ENCODE measurements around the gene DPRX. TPM values are rescaled to one million over a fixed set of nuclear protein-coding genes. Genes with fewer than 3 reads are reported as not detected.

DPRX gene
- total RNA-seq, 2 experiments from 2014 or later: not detected

GRCh38 chr19:53621885-53622740 is 9.7 kb upstream of the DPRX start:
- ChIA-PET CTCF (no interaction called here), POLR2A (no interaction called here)
- Mint-ChIP-seq H3K9me3 (no peaks in the 10 kb centered on the region), H3K27ac (no peak overlapping the region), H3K27me3 (no peaks in the 10 kb centered on the region), H3K36me3 (no peaks in the 10 kb centered on the region), H3K4me3 (no peak overlapping the region), H3K4me1 (ENCODE audit: low read depth) (no peaks in the 10 kb centered on the region)
- DNase-seq: no peak
- intact Hi-C loops (cut with micrococcal nuclease): no loop called here

GRCh38 chr19:53624771-53625545 is 6.8 kb upstream of the DPRX start:
- ChIA-PET CTCF (no interaction called here), POLR2A (no interaction called here)
- H3K27ac Mint-ChIP-seq: no peak overlapping the region
- intact Hi-C loops (cut with micrococcal nuclease): no loop called here
- no peaks in the 10 kb centered on the region for H3K4me1 Mint-ChIP-seq (ENCODE audit: low read depth)
- H3K4me3 Mint-ChIP-seq: no peak overlapping the region
- no peaks in the 10 kb centered on the region for H3K9me3 Mint-ChIP-seq
- H3K36me3 Mint-ChIP-seq: no peaks in the 10 kb centered on the region
- H3K27me3 Mint-ChIP-seq: no peaks in the 10 kb centered on the region
- DNase-seq: peak; percentile 15

- H3K36me3 Mint-ChIP-seq: no peaks in the 10 kb centered on the region
- H3K27me3 Mint-ChIP-seq: no peaks in the 10 kb centered on the region
- intact Hi-C loops (cut with micrococcal nuclease): no loop called here
- H3K4me1 Mint-ChIP-seq (ENCODE audit: low read depth): no peaks in the 10 kb centered on the region
- POLR2A ChIA-PET: no interaction called here
- no peak overlapping the region for H3K4me3 Mint-ChIP-seq
- no peak overlapping the region for H3K27ac Mint-ChIP-seq
- DNase-seq: no peak
- H3K9me3 Mint-ChIP-seq: no peaks in the 10 kb centered on the region
- CTCF ChIA-PET: no interaction called here
Observed at GRCh38 chr19:53626486-53626885, 5.3 kb upstream of the DPRX start.

- POLR2A ChIA-PET: no interaction called here
- intact Hi-C loops (cut with micrococcal nuclease): no loop called here
Observed at GRCh38 chr19:53626976-53627375, 4.8 kb upstream of the DPRX start.

GRCh38 chr19:53634768-53635167 is 3.0 kb downstream of the DPRX start:
- ChIA-PET CTCF (no interaction called here), POLR2A (no interaction called here)
- Mint-ChIP-seq H3K4me3 (no peak overlapping the region), H3K27me3 (no peaks in the 10 kb centered on the region), H3K9me3 (peaks cover 7% of the 10 kb centered on the region), H3K27ac (no peak overlapping the region), H3K4me1 (ENCODE audit: low read depth) (no peaks in the 10 kb centered on the region), H3K36me3 (no peaks in the 10 kb centered on the region)
- DNase-seq: no peak
- intact Hi-C loops (cut with micrococcal nuclease): no loop called here

More at GRCh38 chr19:53626976-53627375, 4.8 kb upstream of the DPRX start:
- H3K9me3 Mint-ChIP-seq: no peaks in the 10 kb centered on the region
- no peak overlapping the region for H3K27ac Mint-ChIP-seq
- no peaks in the 10 kb centered on the region for H3K4me1 Mint-ChIP-seq (ENCODE audit: low read depth)
- H3K27me3 Mint-ChIP-seq: no peaks in the 10 kb centered on the region
- no peak overlapping the region for H3K4me3 Mint-ChIP-seq
- no peak for DNase-seq
- H3K36me3 Mint-ChIP-seq: no peaks in the 10 kb centered on the region
- CTCF ChIA-PET: no interaction called here

- no peak overlapping the region for H3K4me3 Mint-ChIP-seq
- POLR2A ChIA-PET: no interaction called here
- no peaks in the 10 kb centered on the region for H3K4me1 Mint-ChIP-seq (ENCODE audit: low read depth)
- intact Hi-C loops (cut with micrococcal nuclease): no loop called here
- DNase-seq: no peak
- CTCF ChIA-PET: no interaction called here
- H3K27ac Mint-ChIP-seq: no peak overlapping the region
- H3K9me3 Mint-ChIP-seq: peaks cover 12% of the 10 kb centered on the region
- H3K36me3 Mint-ChIP-seq: no peaks in the 10 kb centered on the region
- no peaks in the 10 kb centered on the region for H3K27me3 Mint-ChIP-seq
Observed at GRCh38 chr19:53639471-53639870, 7.7 kb downstream of the DPRX start.

GRCh38 chr19:53642381-53643099 is 10.7 kb downstream of the DPRX start:
- ChIA-PET POLR2A (no interaction called here), CTCF (no interaction called here)
- no peak overlapping the region for H3K4me3 Mint-ChIP-seq
- no peak overlapping the region for H3K27ac Mint-ChIP-seq
- intact Hi-C loops (cut with micrococcal nuclease): no loop called here
- H3K4me1 Mint-ChIP-seq (ENCODE audit: low read depth): no peaks in the 10 kb centered on the region
- H3K9me3 Mint-ChIP-seq: peaks cover 10% of the 10 kb centered on the region
- DNase-seq: no peak
- no peaks in the 10 kb centered on the region for H3K36me3 Mint-ChIP-seq
- H3K27me3 Mint-ChIP-seq: no peaks in the 10 kb centered on the region

- H3K9me3 Mint-ChIP-seq: peaks cover 10% of the 10 kb centered on the region
- DNase-seq: no peak
- no peaks in the 10 kb centered on the region for H3K36me3 Mint-ChIP-seq
- intact Hi-C loops (cut with micrococcal nuclease): no loop called here
- H3K27me3 Mint-ChIP-seq: no peaks in the 10 kb centered on the region
- no peak overlapping the region for H3K27ac Mint-ChIP-seq
- no peak overlapping the region for H3K4me3 Mint-ChIP-seq
- ChIA-PET POLR2A (no interaction called here), CTCF (interaction anchor here (1.0 kb wide), 1 partner anchor 219 kb away, joined by 3 read pairs; no protein-coding TSS in a partner anchor)
- H3K4me1 Mint-ChIP-seq (ENCODE audit: low read depth): no peaks in the 10 kb centered on the region
Observed at GRCh38 chr19:53644061-53644816, 12.4 kb downstream of the DPRX start.

GRCh38 chr19:53646144-53646543 is 14.3 kb downstream of the DPRX start:
- Mint-ChIP-seq H3K4me1 (ENCODE audit: low read depth) (no peaks in the 10 kb centered on the region), H3K27ac (no peak overlapping the region)
- DNase-seq: no peak

GRCh38 chr19:53647350-53647749 is 15.6 kb downstream of the DPRX start:
- ChIA-PET POLR2A (no interaction called here), CTCF (no interaction called here)
- H3K27me3 Mint-ChIP-seq: no peaks in the 10 kb centered on the region

More at GRCh38 chr19:53646144-53646543, 14.3 kb downstream of the DPRX start:
- intact Hi-C loops (cut with micrococcal nuclease): no loop called here
- Mint-ChIP-seq H3K9me3 (peaks cover 19% of the 10 kb centered on the region), H3K36me3 (peaks cover 5% of the 10 kb centered on the region), H3K27me3 (no peaks in the 10 kb centered on the region), H3K4me3 (no peak overlapping the region)
- ChIA-PET CTCF (no interaction called here), POLR2A (no interaction called here)

GRCh38 chr19:53647792-53648191 is 16.0 kb downstream of the DPRX start:
- Mint-ChIP-seq H3K4me1 (ENCODE audit: low read depth) (no peaks in the 10 kb centered on the region), H3K9me3 (peaks cover 20% of the 10 kb centered on the region), H3K36me3 (peaks cover 5% of the 10 kb centered on the region), H3K4me3 (no peak overlapping the region), H3K27me3 (no peaks in the 10 kb centered on the region), H3K27ac (no peak overlapping the region)
- intact Hi-C loops (cut with micrococcal nuclease): no loop called here
- ChIA-PET CTCF (no interaction called here), POLR2A (no interaction called here)
- DNase-seq: no peak

More at GRCh38 chr19:53647350-53647749, 15.6 kb downstream of the DPRX start:
- Mint-ChIP-seq H3K4me1 (ENCODE audit: low read depth) (no peaks in the 10 kb centered on the region), H3K36me3 (peaks cover 5% of the 10 kb centered on the region), H3K27ac (no peak overlapping the region), H3K4me3 (no peak overlapping the region), H3K9me3 (peaks cover 19% of the 10 kb centered on the region)
- intact Hi-C loops (cut with micrococcal nuclease): no loop called here
- no peak for DNase-seq

Measured in activated CD4-positive, alpha-beta memory T cell treated with anti-CD3 and anti-CD28 coated beads for 36 hours (primary cell).